GM12878 (cell line): ENCODE measurements around the gene LRFN2. TPM values are rescaled to one million over a fixed set of nuclear protein-coding genes. Genes with fewer than 3 reads are reported as not detected.

ENCODE experiments used
- ATAC-seq: fragments of 200-7000 bp; cut with Tn5 transposase; 3 replicates; pipeline ENCODE4 v1.9.1; 2020; ENCODE audit warnings: mild to moderate bottlenecking, moderate library complexity
- BruUV-seq: library from RNA; stranded (reverse); fragments of 400-500 nt; replicated peaks from 2 replicates; lab custom pipeline; 2021; lab: Mats Ljungman, UMichigan
- CTCF ChIA-PET: fragments of 300-600 bp; sonication (Branson Sonifier 250); formaldehyde crosslinking; extraction: SDS; loops from one replicate; lab custom pipeline; 2021; ENCODE audit warnings: inconsistent platforms; lab: Yijun Ruan, JAX
- POLR2A ChIA-PET: fragments of 350-600 bp; formaldehyde crosslinking; extraction: SDS; loops from one replicate; lab custom pipeline; 2021; ENCODE audit warnings: inconsistent platforms; lab: Charles Lee
- RAD21 ChIA-PET: fragments of 300-600 bp; sonication (Branson Sonifier 250); formaldehyde crosslinking; loops from one replicate; lab custom pipeline; 2023; ENCODE audit warnings: antibody characterized with exemption; ENCODE audit not compliant: unreplicated experiment; lab: Charles Lee
- SMC1A ChIA-PET: fragments of 300-600 bp; sonication (Branson Sonifier 250); formaldehyde crosslinking; loops from one replicate; lab custom pipeline; 2023; ENCODE audit not compliant: unreplicated experiment, uncharacterized antibody; lab: Charles Lee
- DNase-seq: peaks from one replicate; pipeline ENCODE4 v3.0.0-alpha.2; 2011; ENCODE audit warnings: low read depth, low spot score
- FAIRE-seq: peaks from 3 replicates; lab custom pipeline; 2011; peaks lifted over from hg19 to GRCh38; lab: Jason Lieb, UNC
- H2AFZ ChIP-seq: 2 replicates; pipeline ENCODE4 v1.6.0; 2011; ENCODE audit warnings: low read depth, low read length, control low read depth; ENCODE audit not compliant: control insufficient read depth
- H3K27ac ChIP-seq: 2 replicates; pipeline ENCODE4 v1.5.1; 2011; ENCODE audit warnings: control low read depth; ENCODE audit not compliant: control insufficient read depth, insufficient read depth
- H3K27me3 ChIP-seq, 2 experiments: replicated peaks in 1 of 2; 2 replicates each; pipeline versions ENCODE4 v1.6.0 to v1.6.1; 2011; ENCODE audit warnings: low read length in 1 of 2; ENCODE audit not compliant: control insufficient read depth in 2 of 2, insufficient read depth in 2 of 2
- H3K36me3 ChIP-seq, 2 experiments: 2 replicates each; pipeline ENCODE4 v1.5.1; 2011; ENCODE audit warnings: low read length in 1 of 2; ENCODE audit not compliant: control insufficient read depth in 2 of 2, insufficient read depth in 2 of 2
- H3K4me1 ChIP-seq: 2 replicates; pipeline ENCODE4 v1.6.1; 2011; ENCODE audit warnings: mild to moderate bottlenecking, low read length, moderate library complexity, mixed read lengths; ENCODE audit not compliant: control insufficient read depth, insufficient read depth
- H3K4me2 ChIP-seq: 2 replicates; pipeline ENCODE4 v1.6.0; 2011; ENCODE audit warnings: control low read depth; ENCODE audit not compliant: control insufficient read depth, insufficient read depth
- H3K4me3 ChIP-seq: fragments of 200-600 bp; sonication (generic); 2 replicates; pipeline ENCODE4 v1.5.1; 2016
- H3K79me2 ChIP-seq: 2 replicates; pipeline ENCODE4 v1.6.0; 2011; ENCODE audit warnings: low read length; ENCODE audit not compliant: control insufficient read depth, insufficient read depth
- H3K9ac ChIP-seq: 2 replicates; pipeline ENCODE4 v1.8.0; 2011; ENCODE audit warnings: low read length, control low read depth, mixed read lengths; ENCODE audit not compliant: control insufficient read depth, insufficient read depth
- H3K9me3 ChIP-seq: replicated peaks from 3 replicates; pipeline ENCODE4 v1.5.1; 2011; ENCODE audit warnings: mild to moderate bottlenecking, low read length; ENCODE audit not compliant: control insufficient read depth, insufficient read depth
- H4K20me1 ChIP-seq: 2 replicates; pipeline ENCODE4 v1.6.0; 2011; ENCODE audit not compliant: control insufficient read depth, insufficient read depth
- ASH2L ChIP-seq: fragments of 300-600, 200-600 bp; sonication (generic); IDR thresholded peaks from 2 replicates; pipeline ENCODE4 v1.6.1; 2017; ENCODE audit warnings: low read depth, mild to moderate bottlenecking, borderline replicate concordance
- CHD4 ChIP-seq: fragments of 200-600 bp; sonication (generic); IDR thresholded peaks from 2 replicates; pipeline ENCODE4 v1.6.1; 2016; ENCODE audit warnings: mild to moderate bottlenecking
- EED ChIP-seq: sonication (generic); IDR thresholded peaks from 2 replicates; pipeline ENCODE4 v1.6.1; 2016; ENCODE audit warnings: antibody characterized with exemption, low read depth
- HDAC6 ChIP-seq: fragments of 200-600 bp; sonication (generic); IDR thresholded peaks from one replicate; pipeline ENCODE4 v1.8.0; 2017; ENCODE audit warnings: antibody characterized with exemption; ENCODE audit not compliant: unreplicated experiment
- JUNB ChIP-seq: IDR thresholded peaks from 2 replicates; pipeline ENCODE4 v1.6.1; 2016; ENCODE audit warnings: antibody characterized with exemption, mild to moderate bottlenecking
- LARP7 ChIP-seq: fragments of 450-650 bp; IDR thresholded peaks from 2 replicates; pipeline ENCODE4 v1.6.1; 2017; ENCODE audit warnings: mild to moderate bottlenecking
- MEF2A ChIP-seq: IDR thresholded peaks from 2 replicates; pipeline ENCODE4 v1.6.1; 2011; ENCODE audit warnings: low read depth, mild to moderate bottlenecking, low read length, moderate library complexity; ENCODE audit not compliant: insufficient read depth
- MYC ChIP-seq: IDR thresholded peaks from 2 replicates; pipeline ENCODE4 v1.6.1; 2011; ENCODE audit warnings: mild to moderate bottlenecking, low read length, moderate library complexity, inconsistent platforms; ENCODE audit not compliant: insufficient read depth, insufficient replicate concordance, insufficient read length, severe bottlenecking
- STAT3 ChIP-seq: IDR thresholded peaks from 2 replicates; pipeline ENCODE4 v1.6.1; 2011; ENCODE audit warnings: low read depth, low read length, improper control_type of control experiment
- SUPT20H ChIP-seq: IDR thresholded peaks from 2 replicates; pipeline ENCODE4 v1.6.1; 2011; ENCODE audit warnings: low read depth, mild to moderate bottlenecking, low read length, moderate library complexity, borderline replicate concordance; ENCODE audit not compliant: control insufficient read depth
- TCF7 ChIP-seq: IDR thresholded peaks from 2 replicates; pipeline ENCODE4 v1.6.1; 2014; ENCODE audit warnings: antibody characterized with exemption, borderline replicate concordance
- ZNF207 ChIP-seq: fragments of 450-650 bp; IDR thresholded peaks from 2 replicates; pipeline ENCODE4 v1.6.1; 2014; ENCODE audit warnings: antibody characterized with exemption, mild to moderate bottlenecking, borderline replicate concordance
- WGBS: methylation state at CpG from one replicate; pipeline ENCODE4 v1.1.6; 2016; ENCODE audit warnings: low lambda C conversion rate; ENCODE audit not compliant: insufficient replicate concordance, insufficient coverage; ENCODE audit errors: missing lambda C conversion rate; 5-methylcytosine and 5-hydroxymethylcytosine counted together
- in situ Hi-C: fragments of 300-500 bp; cut with MboI; formaldehyde crosslinking; loops from 9 replicates; pipeline ENCODE4 v1.14.3; 2018; ENCODE audit warnings: mixed read lengths
- intact Hi-C: fragments of 100-400 bp; cut with micrococcal nuclease; formaldehyde crosslinking; loops from one replicate; pipeline ENCODE4 v1.14.2; 2022; ENCODE audit not compliant: unreplicated experiment
- polyA plus RNA-seq, 11 experiments: library from polyadenylated mRNA; depleted of rRNA in 4 of 11; unstranded in 6 of 11; stranded (reverse) in 5 of 11; fragments of >200 nt; fragmentation: Nextera tagmentation in 4 of 11; fragmentation: Illumina TruSeq in 1 of 11; extraction: Ambion mirVana in 4 of 11; extraction: Trizol in 1 of 11; gene quantifications; 1 replicate in 1 of 11; 2 replicates in 10 of 11; pipeline versions ENCODE4 v1.2.1 to v1.2.3, GENCODE V29; 2011 to 2016; ENCODE audit warnings: inconsistent platforms in 2 of 11, missing spikeins in 2 of 11, low read depth in 1 of 11
- total RNA-seq, 4 experiments: library from RNA; depleted of rRNA in 3 of 4; stranded (reverse); fragments of >200 nt in 3 of 4; fragmentation: Illumina TruSeq in 1 of 4; extraction: Trizol in 1 of 4; gene quantifications; 2 replicates each; pipeline versions ENCODE4 v1.2.1 to v1.2.3, GENCODE V29; 2013 to 2021
- TF ChIP-seq, protein P1 (sequence below): fragments of 450-650 bp; IDR thresholded peaks from 2 replicates; pipeline ENCODE4 v1.6.1; 2017; ENCODE audit warnings: mild to moderate bottlenecking
- TF ChIP-seq, protein P2 (sequence below): fragments of 450-650 bp; IDR thresholded peaks from 2 replicates; pipeline ENCODE4 v1.6.1; 2016; ENCODE audit warnings: mild to moderate bottlenecking
- TF ChIP-seq, protein P3 (sequence below): fragments of 450-650 bp; IDR thresholded peaks from 2 replicates; pipeline ENCODE4 v1.6.1; 2017; ENCODE audit warnings: antibody characterized with exemption, mild to moderate bottlenecking, moderate library complexity

The LRFN2 gene
- total and polyA plus RNA-seq, 10 of the 15 experiments (the other 5 are each of a cell fraction or from before 2014, with no cell fraction given): not detected

DNA sequence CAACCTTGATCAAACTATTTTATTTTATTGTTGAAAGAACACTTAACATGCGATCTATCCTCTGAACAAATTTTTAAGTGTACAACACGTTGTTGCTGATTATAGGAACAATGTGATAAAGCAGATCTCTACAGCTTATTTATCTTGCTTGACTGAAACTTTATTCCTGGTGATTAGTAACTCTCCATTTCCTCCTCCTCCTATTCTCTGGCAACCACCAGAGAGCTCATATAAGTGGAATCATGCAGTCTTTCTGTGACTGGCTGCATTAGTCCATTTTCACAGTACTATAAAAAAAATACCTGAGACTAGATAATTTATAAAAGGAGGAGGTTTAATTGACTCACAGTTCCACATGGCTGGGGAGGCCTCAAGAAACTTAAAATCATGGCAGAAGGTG lies 218.1 kb downstream of the LRFN2 start:
- no peaks in the 10 kb centered on the region for H3K4me1 ChIP-seq
- no peaks in the 10 kb centered on the region for H3K36me3 ChIP-seq
- H3K79me2 ChIP-seq: no peaks in the 10 kb centered on the region
- intact Hi-C loops (no loop called here), in situ Hi-C loops (no loop called here)
- no TSS peak for BruUV-seq
- no peaks in the 10 kb centered on the region for H3K9me3 ChIP-seq
- FAIRE-seq: no peak
- no peak for ATAC-seq
- H3K9ac ChIP-seq: no peak overlapping the region
- no peaks in the 10 kb centered on the region for H3K27me3 ChIP-seq
- RAD21 ChIA-PET: no interaction called here
- no peak for DNase-seq
- CTCF ChIA-PET: no interaction called here
- SMC1A ChIA-PET: no interaction called here
- TF ChIP-seq HDAC6: no peak
- TF ChIP-seq, protein P1, sequence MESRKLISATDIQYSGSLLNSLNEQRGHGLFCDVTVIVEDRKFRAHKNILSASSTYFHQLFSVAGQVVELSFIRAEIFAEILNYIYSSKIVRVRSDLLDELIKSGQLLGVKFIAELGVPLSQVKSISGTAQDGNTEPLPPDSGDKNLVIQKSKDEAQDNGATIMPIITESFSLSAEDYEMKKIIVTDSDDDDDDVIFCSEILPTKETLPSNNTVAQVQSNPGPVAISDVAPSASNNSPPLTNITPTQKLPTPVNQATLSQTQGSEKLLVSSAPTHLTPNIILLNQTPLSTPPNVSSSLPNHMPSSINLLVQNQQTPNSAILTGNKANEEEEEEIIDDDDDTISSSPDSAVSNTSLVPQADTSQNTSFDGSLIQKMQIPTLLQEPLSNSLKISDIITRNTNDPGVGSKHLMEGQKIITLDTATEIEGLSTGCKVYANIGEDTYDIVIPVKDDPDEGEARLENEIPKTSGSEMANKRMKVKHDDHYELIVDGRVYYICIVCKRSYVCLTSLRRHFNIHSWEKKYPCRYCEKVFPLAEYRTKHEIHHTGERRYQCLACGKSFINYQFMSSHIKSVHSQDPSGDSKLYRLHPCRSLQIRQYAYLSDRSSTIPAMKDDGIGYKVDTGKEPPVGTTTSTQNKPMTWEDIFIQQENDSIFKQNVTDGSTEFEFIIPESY: no peak
- no peak for TF ChIP-seq MEF2A
- no peak for TF ChIP-seq TCF7
- no peak for TF ChIP-seq CHD4
- TF ChIP-seq ZNF207: no peak
- TF ChIP-seq MYC: no peak
- no peak for TF ChIP-seq ASH2L
- TF ChIP-seq STAT3: no peak
- TF ChIP-seq, protein P2, sequence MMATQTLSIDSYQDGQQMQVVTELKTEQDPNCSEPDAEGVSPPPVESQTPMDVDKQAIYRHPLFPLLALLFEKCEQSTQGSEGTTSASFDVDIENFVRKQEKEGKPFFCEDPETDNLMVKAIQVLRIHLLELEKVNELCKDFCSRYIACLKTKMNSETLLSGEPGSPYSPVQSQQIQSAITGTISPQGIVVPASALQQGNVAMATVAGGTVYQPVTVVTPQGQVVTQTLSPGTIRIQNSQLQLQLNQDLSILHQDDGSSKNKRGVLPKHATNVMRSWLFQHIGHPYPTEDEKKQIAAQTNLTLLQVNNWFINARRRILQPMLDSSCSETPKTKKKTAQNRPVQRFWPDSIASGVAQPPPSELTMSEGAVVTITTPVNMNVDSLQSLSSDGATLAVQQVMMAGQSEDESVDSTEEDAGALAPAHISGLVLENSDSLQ: no peak
- TF ChIP-seq, protein P3, sequence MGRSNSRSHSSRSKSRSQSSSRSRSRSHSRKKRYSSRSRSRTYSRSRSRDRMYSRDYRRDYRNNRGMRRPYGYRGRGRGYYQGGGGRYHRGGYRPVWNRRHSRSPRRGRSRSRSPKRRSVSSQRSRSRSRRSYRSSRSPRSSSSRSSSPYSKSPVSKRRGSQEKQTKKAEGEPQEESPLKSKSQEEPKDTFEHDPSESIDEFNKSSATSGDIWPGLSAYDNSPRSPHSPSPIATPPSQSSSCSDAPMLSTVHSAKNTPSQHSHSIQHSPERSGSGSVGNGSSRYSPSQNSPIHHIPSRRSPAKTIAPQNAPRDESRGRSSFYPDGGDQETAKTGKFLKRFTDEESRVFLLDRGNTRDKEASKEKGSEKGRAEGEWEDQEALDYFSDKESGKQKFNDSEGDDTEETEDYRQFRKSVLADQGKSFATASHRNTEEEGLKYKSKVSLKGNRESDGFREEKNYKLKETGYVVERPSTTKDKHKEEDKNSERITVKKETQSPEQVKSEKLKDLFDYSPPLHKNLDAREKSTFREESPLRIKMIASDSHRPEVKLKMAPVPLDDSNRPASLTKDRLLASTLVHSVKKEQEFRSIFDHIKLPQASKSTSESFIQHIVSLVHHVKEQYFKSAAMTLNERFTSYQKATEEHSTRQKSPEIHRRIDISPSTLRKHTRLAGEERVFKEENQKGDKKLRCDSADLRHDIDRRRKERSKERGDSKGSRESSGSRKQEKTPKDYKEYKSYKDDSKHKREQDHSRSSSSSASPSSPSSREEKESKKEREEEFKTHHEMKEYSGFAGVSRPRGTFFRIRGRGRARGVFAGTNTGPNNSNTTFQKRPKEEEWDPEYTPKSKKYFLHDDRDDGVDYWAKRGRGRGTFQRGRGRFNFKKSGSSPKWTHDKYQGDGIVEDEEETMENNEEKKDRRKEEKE: no peak
- no peak for TF ChIP-seq EED
- TF ChIP-seq SUPT20H: no peak
- no peak for TF ChIP-seq JUNB
- TF ChIP-seq LARP7: no peak
- H3K4me3 ChIP-seq: no peak overlapping the region
- H3K27ac ChIP-seq: no peak overlapping the region
- 40% methylated on average over 2 of the region's 2 CpGs for WGBS
- no peak overlapping the region for H3K4me2 ChIP-seq
- H2AFZ ChIP-seq: no peak overlapping the region
- POLR2A ChIA-PET: no interaction called here
- no peaks in the 10 kb centered on the region for H4K20me1 ChIP-seq
